ENCODE results near the gene POGZ.

The POGZ gene

GRCh38 chr1:151371370-151372057 is 87.8 kb downstream of the POGZ start:
- no peak for DNase-seq (ENCODE audit: low read depth)

GRCh38 chr1:151370211-151370911 is 88.9 kb downstream of the POGZ start:
- DNase-seq (ENCODE audit: low read depth): no peak

- DNase-seq (ENCODE audit: low read depth): no peak
Measured at GRCh38 chr1:151369621-151370048, 89.7 kb downstream of the POGZ start.

- DNase-seq (ENCODE audit: low read depth): no peak
Measured at GRCh38 chr1:151369302-151369610, 90.0 kb downstream of the POGZ start.

GRCh38 chr1:151368393-151369301 is 90.6 kb downstream of the POGZ start:
- DNase-seq (ENCODE audit: low read depth): no peak

GRCh38 chr1:151367658-151368392 is 91.5 kb downstream of the POGZ start:
- DNase-seq (ENCODE audit: low read depth): no peak

- no peak for DNase-seq (ENCODE audit: low read depth)
Measured at GRCh38 chr1:151364996-151365395, 94.3 kb downstream of the POGZ start.

- DNase-seq (ENCODE audit: low read depth): no peak
Measured at GRCh38 chr1:151362308-151363155, 96.8 kb downstream of the POGZ start.

- DNase-seq (ENCODE audit: low read depth): no peak
Measured at GRCh38 chr1:151361883-151362282, 97.4 kb downstream of the POGZ start.

- no peak for DNase-seq (ENCODE audit: low read depth)
Measured at GRCh38 chr1:151356696-151357095, 102.6 kb downstream of the POGZ start.
